HG03139 (cell line): ENCODE measurements around the gene CGB7.
"Not testable (repeated sequence)": the region's sequence is repeated elsewhere in the genome, so short reads cannot be mapped to it uniquely, and the experiment has no call there.

Experiments
- ATAC-seq: cut with Tn5 transposase; IDR thresholded peaks from one replicate; pipeline ENCODE4 v1.9.1; 2021; ENCODE audit not compliant: unreplicated experiment

The CGB7 gene

DNA sequence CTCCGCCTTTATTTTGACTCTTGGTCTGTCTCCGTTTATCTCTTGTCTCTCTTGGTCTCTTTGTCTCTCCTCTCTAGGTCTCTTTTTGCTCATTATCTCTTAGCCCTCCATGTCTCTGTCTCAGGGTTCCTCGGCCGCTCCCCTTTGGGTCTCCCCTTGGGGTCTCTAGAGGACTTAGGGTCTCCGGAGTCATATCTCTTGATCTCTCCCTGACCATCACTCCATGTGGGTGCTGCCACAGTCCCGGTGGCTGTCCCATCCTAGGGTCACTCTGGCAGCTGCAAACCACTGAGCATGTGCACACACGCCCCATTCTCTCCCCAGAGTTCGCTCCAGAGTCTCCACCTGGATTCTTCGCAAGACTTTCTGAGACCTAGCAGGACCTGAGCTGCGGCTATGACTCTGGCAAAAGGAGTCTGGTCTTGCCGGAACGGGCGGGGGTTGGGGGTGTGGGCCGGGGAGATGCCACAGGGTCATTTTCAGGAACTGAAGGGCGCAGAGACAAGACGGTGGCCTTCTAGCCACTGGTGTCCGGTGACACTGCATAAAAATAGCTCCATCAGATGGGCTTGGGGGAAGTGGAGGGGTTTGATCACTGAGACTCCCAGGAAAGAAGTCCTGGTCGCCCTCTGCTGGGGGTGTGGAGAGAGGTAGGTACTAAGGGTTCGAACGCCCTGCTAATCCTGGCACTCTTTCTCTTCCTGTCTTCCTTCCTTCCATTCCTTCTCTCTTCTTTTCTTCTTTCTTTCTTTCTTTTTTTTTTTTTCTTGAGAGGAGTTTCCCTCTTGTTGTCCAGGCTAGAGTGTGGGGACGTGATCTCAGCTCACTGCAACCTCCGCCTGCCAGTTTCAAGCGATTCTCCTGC, 16.2 kb upstream of the CGB7 start:
- ATAC-seq, result no peak

GRCh38 chr19:49071860-49072547, 14.5 kb upstream of the CGB7 start:
- no peak for ATAC-seq

- no peak for ATAC-seq
These were observed 12.9 kb upstream of the CGB7 start for GRCh38 chr19:49070416-49070815.

DNA sequence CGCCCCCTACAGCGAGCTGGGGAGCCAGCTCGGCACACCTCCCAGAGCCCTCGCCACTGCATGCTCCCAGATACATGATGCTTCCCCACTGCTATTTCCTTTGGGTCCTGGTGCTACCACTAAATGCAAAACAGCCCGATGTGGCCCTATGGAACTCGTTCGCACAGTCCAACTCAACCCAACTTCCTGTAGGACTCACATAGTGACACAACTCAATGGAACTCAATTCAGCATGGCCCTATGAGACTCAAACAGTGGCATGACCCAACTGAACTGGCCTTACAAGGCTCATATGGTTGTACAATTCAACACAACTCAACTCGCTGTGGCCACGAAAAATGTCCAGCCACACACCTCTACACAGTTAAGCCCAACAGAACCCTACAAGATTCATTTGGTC, 11.5 kb upstream of the CGB7 start:
- ATAC-seq, result no peak

- no peak for ATAC-seq
These were observed 10.0 kb upstream of the CGB7 start for GRCh38 chr19:49067554-49067953.

DNA sequence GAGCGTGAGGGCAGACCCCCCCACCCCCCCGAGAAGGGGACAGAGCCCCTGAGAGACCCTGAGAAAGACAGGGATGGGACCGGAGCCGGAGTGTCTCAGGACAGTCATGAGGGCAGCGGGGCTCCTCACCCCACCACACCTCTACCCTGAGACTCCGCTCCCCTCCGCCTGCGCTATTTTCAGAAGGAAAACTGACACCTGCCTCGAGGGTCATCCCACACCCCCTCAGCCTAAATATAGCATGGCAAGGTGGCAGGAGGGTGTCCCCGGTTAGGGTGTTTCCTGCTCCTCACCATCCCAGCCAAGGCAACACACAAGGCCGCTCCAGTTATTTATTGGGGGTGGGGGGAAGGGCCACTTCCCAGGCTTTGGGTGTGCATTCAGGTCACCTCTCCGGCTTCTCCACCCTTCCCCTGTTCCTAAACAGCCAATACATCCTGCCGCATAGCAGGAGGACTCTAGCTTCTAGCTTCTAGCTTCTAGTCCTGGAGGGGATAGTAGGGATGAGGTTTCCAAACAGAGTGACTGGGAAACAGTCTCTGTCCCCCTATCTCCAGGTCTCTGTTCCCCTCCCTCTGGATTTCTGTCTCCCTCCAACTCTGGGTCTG, 8.5 kb upstream of the CGB7 start:
- ATAC-seq, result no peak

GRCh38 chr19:49064768-49065611, 7.4 kb upstream of the CGB7 start, which contains the start of gene NTF4:
TSS of gene NTF4 (minus strand) at chr19:49064818. CDS start at chr19:49061997, 2,821 bp downstream.
- ATAC-seq, result no peak

DNA sequence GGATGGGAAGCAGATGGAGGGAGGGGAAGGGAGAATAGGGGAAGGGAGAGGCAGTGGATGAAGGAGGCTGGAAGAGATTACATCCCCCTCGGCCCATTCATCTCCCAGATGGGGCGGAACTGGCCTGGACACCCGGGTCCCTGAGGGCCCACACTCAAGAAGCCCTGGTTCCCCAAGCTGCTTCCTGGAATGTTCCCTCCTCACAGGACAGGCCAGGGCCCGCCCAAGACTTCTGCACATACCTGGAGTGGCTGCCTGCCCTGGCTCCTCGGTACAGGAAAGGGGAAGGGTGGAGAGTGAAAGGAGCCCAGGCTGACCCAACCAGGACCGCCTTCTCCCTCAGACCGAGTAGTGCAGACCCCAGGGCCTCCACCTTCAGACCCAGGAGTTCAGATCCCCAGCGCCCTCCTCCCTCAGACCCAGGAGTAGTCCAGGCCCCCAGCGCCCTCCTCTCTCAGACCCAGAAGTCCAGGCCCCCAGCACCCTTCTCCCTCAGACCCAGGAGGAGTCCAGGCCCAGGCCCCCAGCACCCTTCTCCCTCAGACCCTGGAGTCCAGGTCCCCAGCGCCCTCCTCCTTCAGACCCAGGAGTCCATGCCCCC, 6.6 kb upstream of the CGB7 start:
- no peak for ATAC-seq

DNA sequence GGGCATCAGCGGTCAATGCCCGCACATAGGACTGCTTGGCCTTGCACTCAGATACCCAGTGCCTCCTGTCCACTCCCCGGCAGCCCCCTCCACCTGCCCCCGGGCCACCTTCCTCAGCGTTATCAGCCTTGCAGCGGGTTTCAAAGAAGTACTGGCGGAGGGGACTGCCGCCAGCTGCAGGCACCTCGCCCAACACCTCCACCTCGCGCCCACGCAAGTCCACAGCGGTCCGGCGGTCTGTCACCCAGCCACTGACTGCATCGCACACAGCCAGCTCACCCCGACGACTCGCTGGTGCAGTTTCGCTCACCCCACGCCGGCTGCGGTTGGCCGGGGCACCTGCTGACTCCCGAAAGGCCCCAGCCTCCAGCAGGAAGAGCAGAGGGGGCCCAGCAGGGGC, 3.9 kb upstream of the CGB7 start:
- no peak for ATAC-seq

- no peak for ATAC-seq
These were observed 3.5 kb upstream of the CGB7 start for GRCh38 chr19:49061000-49061399.

DNA sequence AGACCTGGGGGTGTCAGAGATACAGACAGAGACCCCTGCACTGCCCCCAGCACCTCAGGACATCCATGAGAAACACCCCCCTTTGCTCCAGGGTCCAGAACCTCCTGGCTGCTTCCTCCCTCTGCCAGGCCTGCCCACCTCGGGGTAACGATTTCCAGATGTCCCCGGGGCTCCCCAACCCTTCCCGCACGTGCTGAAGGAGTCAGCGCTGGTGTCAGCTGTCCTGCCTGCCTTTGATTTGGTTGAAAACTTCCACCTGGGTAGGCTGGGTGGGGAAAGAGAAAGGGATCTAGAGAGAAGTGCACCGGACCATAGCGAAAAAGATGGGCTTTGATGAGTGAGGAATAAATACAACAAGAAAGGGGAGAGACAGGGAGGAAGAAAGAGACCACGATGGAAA, 1.5 kb upstream of the CGB7 start:
- no peak for ATAC-seq

DNA sequence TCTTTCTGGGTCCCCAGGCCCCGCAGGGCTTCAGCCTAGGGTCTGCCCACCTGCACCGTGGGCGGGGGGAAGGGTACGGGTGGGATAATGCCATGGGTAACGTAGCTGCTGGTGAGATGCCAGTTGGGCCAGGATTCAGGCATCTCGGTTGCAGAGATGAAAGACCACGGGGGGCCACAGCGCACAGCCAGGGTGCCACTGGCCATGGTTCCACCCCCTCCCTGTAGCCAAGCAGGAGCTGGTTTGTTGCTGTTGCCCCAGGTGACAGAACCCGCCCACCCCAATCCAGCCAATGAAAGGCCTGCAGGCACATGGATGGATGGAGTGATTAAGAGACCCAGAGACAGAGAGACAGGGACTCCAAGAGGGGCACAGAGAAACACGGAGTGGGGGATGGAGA, 1.0 kb upstream of the CGB7 start:
- ATAC-seq, result no peak

GRCh38 chr19:49056902-49057596, 500 bp downstream of the CGB7 start:
- not testable (repeated sequence) for ATAC-seq

- no peak for ATAC-seq
These were observed 1.2 kb downstream of the CGB7 start for GRCh38 chr19:49056101-49056901.

GRCh38 chr19:49050376-49051033, 7.0 kb downstream of the CGB7 start:
- not testable (repeated sequence) for ATAC-seq

GRCh38 chr19:49049834-49050233, 7.7 kb downstream of the CGB7 start:
- not testable (repeated sequence) for ATAC-seq

DNA sequence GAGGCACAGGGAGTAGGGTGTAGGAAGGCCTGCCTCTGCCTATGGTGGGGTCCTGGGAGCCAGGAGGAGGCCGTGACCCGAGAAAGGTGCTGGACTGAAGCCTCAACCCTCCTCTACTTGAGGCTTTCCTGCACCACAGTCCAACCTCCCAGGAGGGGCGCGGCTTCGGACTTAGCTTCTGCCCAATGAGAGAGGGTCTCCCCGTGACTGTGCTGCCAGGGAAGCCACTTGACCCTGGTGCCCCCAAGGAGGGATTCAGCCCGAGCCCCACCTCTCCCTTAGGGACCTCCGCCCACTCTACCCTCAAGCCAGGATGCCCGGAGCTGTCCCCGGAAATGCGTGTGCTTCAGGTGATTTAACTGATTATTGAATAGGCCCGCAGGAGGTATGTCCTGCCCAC, 8.5 kb downstream of the CGB7 start, which contains the start of gene CGB8:
Gene CGB8, minus strand, starts transcription at position 101 of the 400 bp plus-strand sequence. CDS start 372 bp downstream, outside the sequence.
- not testable (repeated sequence) for ATAC-seq

DNA sequence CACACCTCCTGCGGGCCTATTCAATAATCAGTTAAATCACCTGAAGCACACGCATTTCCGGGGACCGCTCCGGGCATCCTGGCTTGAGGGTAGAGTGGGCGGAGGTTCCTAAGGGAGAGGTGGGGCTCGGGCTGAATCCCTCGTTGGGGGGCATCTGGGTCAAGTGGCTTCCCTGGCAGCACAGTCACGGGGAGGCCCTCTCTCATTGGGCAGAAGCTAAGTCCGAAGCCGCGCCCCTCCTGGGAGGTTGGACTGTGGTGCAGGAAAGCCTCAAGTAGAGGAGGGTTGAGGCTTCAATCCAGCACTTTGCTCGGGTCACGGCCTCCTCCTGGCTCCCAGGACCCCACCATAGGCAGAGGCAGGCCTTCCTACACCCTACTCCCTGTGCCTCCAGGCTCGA, 14.0 kb downstream of the CGB7 start, which contains the start of gene CGB5:
Gene CGB5, plus strand, starts transcription at position 301 of the 400 bp plus-strand sequence. CDS start 362 bp downstream, outside the sequence.
- ATAC-seq, result not testable (repeated sequence)
